SH-SY5Y (cell line): ENCODE results near the gene SLAMF7.

Source experiments
- GATA2 ChIP-seq: IDR thresholded peaks from 2 replicates; pipeline ENCODE4 v1.6.1; 2011; ENCODE audit warnings: mild to moderate bottlenecking, low read depth, low read length
- GATA3 ChIP-seq: IDR thresholded peaks from 2 replicates; pipeline ENCODE4 v1.6.1; 2011; ENCODE audit warnings: low read depth, mild to moderate bottlenecking, low read length, moderate library complexity

GRCh38 chr1:160773093-160773492 lies 34.0 kb downstream of the SLAMF7 start:
- TF ChIP-seq GATA3: no peak
- TF ChIP-seq GATA2: no peak
